ENCODE results near the gene SLC23A3.

DNA sequence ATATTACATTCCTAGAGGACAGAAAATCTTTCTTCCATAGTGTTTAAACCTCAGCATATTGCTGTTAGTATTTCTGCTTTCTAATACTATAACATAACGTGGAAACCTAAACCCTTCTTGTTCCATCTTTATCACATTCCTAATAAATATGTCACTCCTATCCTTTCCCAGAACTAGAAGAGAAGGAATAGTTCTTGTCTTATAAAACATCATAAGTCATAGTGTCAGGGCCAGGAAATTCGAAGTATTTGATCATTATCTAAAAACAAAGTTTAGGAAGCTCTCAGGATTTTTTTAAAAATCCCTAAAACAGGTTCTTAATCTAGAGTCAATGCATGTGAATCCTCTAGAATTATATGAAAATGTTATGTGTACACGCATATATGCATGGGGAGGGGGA is 11.2 kb downstream of the SLC23A3 start:
- TF ChIP-seq ZC3H10 (CRISPR knock-in tag; IDR thresholded peaks at IDR 0.05) (no peak), OSR1 (CRISPR knock-in tag; IDR thresholded peaks at IDR 0.05) (no peak), PATZ1 (CRISPR knock-in tag; IDR thresholded peaks at IDR 0.05; ENCODE audit: borderline replicate concordance) (no peak), BACH2 (CRISPR knock-in tag; IDR thresholded peaks at IDR 0.05; ENCODE audit: borderline replicate concordance) (no peak), CSDC2 (CRISPR knock-in tag; IDR thresholded peaks at IDR 0.05) (no peak), RARB (CRISPR knock-in tag; IDR thresholded peaks at IDR 0.05) (no peak), ZFP3 (CRISPR knock-in tag; IDR thresholded peaks at IDR 0.05) (no peak), ZNF8 (CRISPR knock-in tag; IDR thresholded peaks at IDR 0.05) (no peak), CSRNP3 (CRISPR knock-in tag; IDR thresholded peaks at IDR 0.05) (no peak), SNAI2 (CRISPR knock-in tag; IDR thresholded peaks at IDR 0.05) (no peak)
